ENCODE data around the gene RPS6KA3.
A peak's percentile ranks its signal among the peaks of the same experiment; 100 is the strongest.
"Not testable (repeated sequence)": the region's sequence is repeated elsewhere in the genome, so short reads cannot be mapped to it uniquely, and the experiment has no call there.

The RPS6KA3 gene

GRCh38 chrX:20127440-20127839 lies 139.3 kb downstream of the RPS6KA3 start:
- not testable (repeated sequence) for H3K27me3 Mint-ChIP-seq; H3K9me3 Mint-ChIP-seq; H3K4me3 Mint-ChIP-seq; H3K27ac Mint-ChIP-seq; H3K4me1 Mint-ChIP-seq (ENCODE audit: low read depth)
- H3K36me3 Mint-ChIP-seq (ENCODE audit: low read depth): peaks cover 25% of the 10 kb centered on the region

- H3K36me3 Mint-ChIP-seq (ENCODE audit: low read depth): peaks cover 23% of the 10 kb centered on the region
Observed at GRCh38 chrX:20126833-20127232, 139.9 kb downstream of the RPS6KA3 start.

GRCh38 chrX:20124964-20125363 lies 141.7 kb downstream of the RPS6KA3 start:
- Mint-ChIP-seq H3K4me3 (no peak overlapping the region), H3K4me1 (ENCODE audit: low read depth) (no peaks in the 10 kb centered on the region), H3K36me3 (ENCODE audit: low read depth) (peaks cover 17% of the 10 kb centered on the region), H3K27me3 (no peaks in the 10 kb centered on the region), H3K9me3 (no peaks in the 10 kb centered on the region), H3K27ac (no peak overlapping the region)

More at GRCh38 chrX:20126833-20127232, 139.9 kb downstream of the RPS6KA3 start:
- not testable (repeated sequence) for H3K4me1 Mint-ChIP-seq (ENCODE audit: low read depth); H3K27ac Mint-ChIP-seq; H3K4me3 Mint-ChIP-seq; H3K9me3 Mint-ChIP-seq; H3K27me3 Mint-ChIP-seq

GRCh38 chrX:20118065-20118824 lies 148.5 kb downstream of the RPS6KA3 start:
- H3K4me3 Mint-ChIP-seq: no peak overlapping the region
- no peaks in the 10 kb centered on the region for H3K9me3 Mint-ChIP-seq
- peaks cover 3% of the 10 kb centered on the region for H3K4me1 Mint-ChIP-seq (ENCODE audit: low read depth)
- peaks cover 16% of the 10 kb centered on the region for H3K27me3 Mint-ChIP-seq
- H3K27ac Mint-ChIP-seq: no peak overlapping the region
- H3K36me3 Mint-ChIP-seq (ENCODE audit: low read depth): no peaks in the 10 kb centered on the region

- Mint-ChIP-seq H3K36me3 (ENCODE audit: low read depth) (no peaks in the 10 kb centered on the region), H3K27me3 (peaks cover 16% of the 10 kb centered on the region), H3K4me1 (ENCODE audit: low read depth) (peaks cover 3% of the 10 kb centered on the region), H3K9me3 (no peaks in the 10 kb centered on the region), H3K27ac (no peak within 1 kb of the TSS), H3K4me3 (peak within 1 kb of the TSS; percentile 45)
Observed at GRCh38 chrX:20116577-20117240, 150.0 kb downstream of the RPS6KA3 start, which contains the start of gene MAP7D2. Gene MAP7D2, minus strand, starts transcription at chrX:20116907. Its CDS starts 28 bp downstream, at chrX:20116879.

GRCh38 chrX:20116087-20116576 lies 150.6 kb downstream of the RPS6KA3 start:
- Mint-ChIP-seq H3K27ac (no peak overlapping the region), H3K4me3 (peak overlapping the region; percentile 45), H3K27me3 (peaks cover 16% of the 10 kb centered on the region)

GRCh38 chrX:20112022-20112774 lies 154.5 kb downstream of the RPS6KA3 start:
- Mint-ChIP-seq H3K27ac (no peak overlapping the region), H3K4me3 (no peak overlapping the region), H3K36me3 (ENCODE audit: low read depth) (no peaks in the 10 kb centered on the region), H3K9me3 (no peaks in the 10 kb centered on the region), H3K4me1 (ENCODE audit: low read depth) (no peaks in the 10 kb centered on the region), H3K27me3 (peaks cover 16% of the 10 kb centered on the region)

More at GRCh38 chrX:20116087-20116576, 150.6 kb downstream of the RPS6KA3 start:
- Mint-ChIP-seq H3K9me3 (no peaks in the 10 kb centered on the region), H3K4me1 (ENCODE audit: low read depth) (peaks cover 3% of the 10 kb centered on the region), H3K36me3 (ENCODE audit: low read depth) (no peaks in the 10 kb centered on the region)

- H3K27ac Mint-ChIP-seq: no peak overlapping the region
- peaks cover 16% of the 10 kb centered on the region for H3K27me3 Mint-ChIP-seq
- H3K36me3 Mint-ChIP-seq (ENCODE audit: low read depth): no peaks in the 10 kb centered on the region
- no peaks in the 10 kb centered on the region for H3K9me3 Mint-ChIP-seq
- no peaks in the 10 kb centered on the region for H3K4me1 Mint-ChIP-seq (ENCODE audit: low read depth)
- H3K4me3 Mint-ChIP-seq: no peak overlapping the region
Observed at GRCh38 chrX:20111271-20111670, 155.4 kb downstream of the RPS6KA3 start.

- peaks cover 6% of the 10 kb centered on the region for H3K4me1 Mint-ChIP-seq (ENCODE audit: low read depth)
- H3K27me3 Mint-ChIP-seq: no peaks in the 10 kb centered on the region
- H3K27ac Mint-ChIP-seq: no peak overlapping the region
Observed at GRCh38 chrX:20101934-20102581, 164.7 kb downstream of the RPS6KA3 start.

More at GRCh38 chrX:20101934-20102581, 164.7 kb downstream of the RPS6KA3 start:
- H3K9me3 Mint-ChIP-seq: no peaks in the 10 kb centered on the region
- H3K4me3 Mint-ChIP-seq: no peak overlapping the region
- H3K36me3 Mint-ChIP-seq (ENCODE audit: low read depth): no peaks in the 10 kb centered on the region
